ENCODE measurements around the gene SPIN2B.
"Not testable (repeated sequence)": the region's sequence is repeated elsewhere in the genome, so short reads cannot be mapped to it uniquely, and the experiment has no call there.

SPIN2B gene

GRCh38 chrX:57121162-57121755, at the start of gene SPIN2B:
TSS of gene SPIN2B (minus strand) at chrX:57121548.
- DNase-seq: peak; percentile 52

- DNase-seq: no peak
Observed at GRCh38 chrX:57156397-57157049, 35.2 kb upstream of the SPIN2B start.

GRCh38 chrX:57155171-57155570, 33.8 kb upstream of the SPIN2B start:
- DNase-seq: no peak

- not testable (repeated sequence) for DNase-seq
Observed at GRCh38 chrX:57152222-57152621, 30.9 kb upstream of the SPIN2B start.

GRCh38 chrX:57138674-57139073, 17.3 kb upstream of the SPIN2B start:
- DNase-seq: no peak

GRCh38 chrX:57137501-57137900, 16.2 kb upstream of the SPIN2B start:
- DNase-seq: peak; percentile 34

GRCh38 chrX:57137073-57137472, 15.7 kb upstream of the SPIN2B start, which contains the start of gene SPIN2A:
TSS of gene SPIN2A (minus strand) at chrX:57137397. CDS start at chrX:57136597, 800 bp downstream.
- peak; percentile 15 for DNase-seq

- DNase-seq: not testable (repeated sequence)
Observed at GRCh38 chrX:57136589-57136988, 15.2 kb upstream of the SPIN2B start.

GRCh38 chrX:57135287-57135686, 13.9 kb upstream of the SPIN2B start:
- no peak for DNase-seq

GRCh38 chrX:57134702-57135101, 13.4 kb upstream of the SPIN2B start:
- no peak for DNase-seq

GRCh38 chrX:57133706-57134105, 12.4 kb upstream of the SPIN2B start:
- DNase-seq: no peak

- DNase-seq: not testable (repeated sequence)
Observed at GRCh38 chrX:57133284-57133683, 11.9 kb upstream of the SPIN2B start.

- DNase-seq: no peak
Observed at GRCh38 chrX:57132046-57132445, 10.7 kb upstream of the SPIN2B start.

GRCh38 chrX:57121816-57122215, 468 bp upstream of the SPIN2B start:
- peak; percentile 16 for DNase-seq

- not testable (repeated sequence) for DNase-seq
Observed at GRCh38 chrX:57120619-57121161, 658 bp downstream of the SPIN2B start.

GRCh38 chrX:57119416-57119815, 1.9 kb downstream of the SPIN2B start:
- DNase-seq: no peak

- not testable (repeated sequence) for DNase-seq
Observed at GRCh38 chrX:57117566-57117965, 3.8 kb downstream of the SPIN2B start.

GRCh38 chrX:57104921-57105398, 16.4 kb downstream of the SPIN2B start:
- no peak for DNase-seq

GRCh38 chrX:57104406-57104805, 16.9 kb downstream of the SPIN2B start:
- no peak for DNase-seq

GRCh38 chrX:57103489-57103888, 17.9 kb downstream of the SPIN2B start:
- DNase-seq: no peak

GRCh38 chrX:57102918-57103317, 18.4 kb downstream of the SPIN2B start:
- not testable (repeated sequence) for DNase-seq

GRCh38 chrX:57083143-57083542, 38.2 kb downstream of the SPIN2B start:
- DNase-seq: no peak

GRCh38 chrX:57074458-57074857, 46.9 kb downstream of the SPIN2B start:
- no peak for DNase-seq

Measured in DMS79 treated with DMSO at 0.1 percent for 48 hours (cell line).